Adrenal gland (tissue), 5 donors: ENCODE results near the gene FIS1.
"Not testable (repeated sequence)": the region's sequence is repeated elsewhere in the genome, so short reads cannot be mapped to it uniquely, and the experiment has no call there.

Experiments used
- CTCF ChIP-seq, 6 experiments: fragments of 450-650 bp in 4 of 6; fragments of 200-600 bp in 2 of 6; sonication (generic) in 1 of 6; IDR thresholded peaks; 1 replicate in 5 of 6; 2 replicates in 1 of 6; pipeline versions ENCODE4 v1.5.1 to v1.8.0; 2016 to 2021; ENCODE audit warnings: antibody characterized with exemption in 6 of 6, mild to moderate bottlenecking in 2 of 6, moderate library complexity in 1 of 6
- POLR2A ChIP-seq, 2 donors: fragments of 450-650 bp; IDR thresholded peaks; one replicate each; pipeline ENCODE4 v1.6.1; 2017; ENCODE audit warnings: antibody characterized with exemption in 2 of 2, mild to moderate bottlenecking in 2 of 2, moderate library complexity in 1 of 2
- donor health status: DM: no; HTN: no; CAD: no.

- TF ChIP-seq CTCF, POLR2A (IDR thresholded peaks at IDR 0.05): not testable (repeated sequence)
These were observed 44.8 kb upstream of the FIS1 start for GRCh38 chr7:101289687-101290086.
